SK-N-SH (cell line): ENCODE data around the gene CPLX3.

Experiments
- ELF1 ChIP-seq: IDR thresholded peaks from 2 replicates; pipeline ENCODE4 v1.4.0; 2012
- EZH2phosphoT487 ChIP-seq: fragments of 200-600 bp; sonication (generic); IDR thresholded peaks from 2 replicates; pipeline ENCODE4 v1.6.1; 2017; ENCODE audit warnings: low read depth, mixed run types, mild to moderate bottlenecking, antibody characterized with exemption, moderate library complexity, borderline replicate concordance
- FOSL2 ChIP-seq: IDR thresholded peaks from 2 replicates; pipeline ENCODE4 v1.4.0; 2012; ENCODE audit warnings: low read depth, mild to moderate bottlenecking, moderate library complexity, borderline replicate concordance
- NFIC ChIP-seq: IDR thresholded peaks from 2 replicates; pipeline ENCODE4 v1.4.0; 2012; ENCODE audit warnings: borderline replicate concordance
- POLR2AphosphoS5 ChIP-seq: IDR thresholded peaks from 2 replicates; pipeline ENCODE4 v1.6.1; 2012; ENCODE audit warnings: low read depth, low read length
- RAD21 ChIP-seq: IDR thresholded peaks from 2 replicates; pipeline ENCODE4 v1.6.1; 2012; ENCODE audit warnings: mild to moderate bottlenecking, low read length
- RXRA ChIP-seq: IDR thresholded peaks from 2 replicates; pipeline ENCODE4 v1.4.0; 2012; ENCODE audit warnings: low read depth, mild to moderate bottlenecking, borderline replicate concordance
- TAF1 ChIP-seq: IDR thresholded peaks from 2 replicates; pipeline ENCODE4 v1.6.1; 2012; ENCODE audit warnings: low read depth, mild to moderate bottlenecking, low read length, moderate library complexity, borderline replicate concordance
- YY1 ChIP-seq: IDR thresholded peaks from 2 replicates; pipeline ENCODE4 v1.4.0; 2012; ENCODE audit warnings: low read depth, mild to moderate bottlenecking
- TF ChIP-seq, protein P1 (sequence below): fragments of 200-600 bp; sonication (generic); IDR thresholded peaks from 2 replicates; pipeline ENCODE4 v1.6.1; 2017; ENCODE audit warnings: antibody characterized with exemption, mild to moderate bottlenecking, moderate library complexity
- TF ChIP-seq, protein P2 (sequence below): IDR thresholded peaks from 2 replicates; pipeline ENCODE4 v1.4.0; 2012; ENCODE audit warnings: low read depth, borderline replicate concordance
- TF ChIP-seq, protein P3 (sequence below): IDR thresholded peaks from 2 replicates; pipeline ENCODE4; 2012

DNA sequence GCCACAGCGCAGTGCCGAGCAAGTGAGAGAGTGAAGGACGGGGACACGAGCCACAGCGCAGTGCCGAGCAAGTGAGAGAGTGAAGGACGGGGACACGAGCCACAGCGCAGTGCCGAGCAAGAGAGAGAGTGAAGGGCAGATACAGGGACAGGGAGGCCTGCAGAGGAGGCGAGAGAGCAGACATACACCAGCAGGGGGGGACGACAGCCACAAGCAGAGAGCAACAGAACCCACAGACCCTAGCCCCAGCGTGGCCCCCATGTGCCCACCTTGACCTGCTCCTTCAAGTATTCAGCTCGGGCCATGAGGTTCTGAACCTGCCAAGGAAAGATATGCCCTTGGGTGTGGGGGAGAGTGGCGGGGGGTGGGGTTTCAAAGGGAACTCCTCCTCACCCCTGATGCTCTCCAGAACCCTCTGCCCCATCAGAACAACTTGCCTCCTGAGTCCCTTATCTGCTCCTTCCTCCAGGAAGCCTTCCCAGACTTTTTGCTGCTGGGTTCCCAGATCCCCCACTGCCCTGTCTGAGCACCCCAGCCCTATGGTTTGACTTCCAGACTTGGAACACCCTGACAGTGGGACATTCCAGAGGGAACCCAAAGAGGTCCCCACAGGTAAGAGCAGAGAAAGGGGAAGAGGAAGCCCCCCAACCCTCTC is 11.2 kb downstream of the CPLX3 start:
- TF ChIP-seq, protein P1, sequence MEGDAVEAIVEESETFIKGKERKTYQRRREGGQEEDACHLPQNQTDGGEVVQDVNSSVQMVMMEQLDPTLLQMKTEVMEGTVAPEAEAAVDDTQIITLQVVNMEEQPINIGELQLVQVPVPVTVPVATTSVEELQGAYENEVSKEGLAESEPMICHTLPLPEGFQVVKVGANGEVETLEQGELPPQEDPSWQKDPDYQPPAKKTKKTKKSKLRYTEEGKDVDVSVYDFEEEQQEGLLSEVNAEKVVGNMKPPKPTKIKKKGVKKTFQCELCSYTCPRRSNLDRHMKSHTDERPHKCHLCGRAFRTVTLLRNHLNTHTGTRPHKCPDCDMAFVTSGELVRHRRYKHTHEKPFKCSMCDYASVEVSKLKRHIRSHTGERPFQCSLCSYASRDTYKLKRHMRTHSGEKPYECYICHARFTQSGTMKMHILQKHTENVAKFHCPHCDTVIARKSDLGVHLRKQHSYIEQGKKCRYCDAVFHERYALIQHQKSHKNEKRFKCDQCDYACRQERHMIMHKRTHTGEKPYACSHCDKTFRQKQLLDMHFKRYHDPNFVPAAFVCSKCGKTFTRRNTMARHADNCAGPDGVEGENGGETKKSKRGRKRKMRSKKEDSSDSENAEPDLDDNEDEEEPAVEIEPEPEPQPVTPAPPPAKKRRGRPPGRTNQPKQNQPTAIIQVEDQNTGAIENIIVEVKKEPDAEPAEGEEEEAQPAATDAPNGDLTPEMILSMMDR: no peak
- TF ChIP-seq, protein P2, sequence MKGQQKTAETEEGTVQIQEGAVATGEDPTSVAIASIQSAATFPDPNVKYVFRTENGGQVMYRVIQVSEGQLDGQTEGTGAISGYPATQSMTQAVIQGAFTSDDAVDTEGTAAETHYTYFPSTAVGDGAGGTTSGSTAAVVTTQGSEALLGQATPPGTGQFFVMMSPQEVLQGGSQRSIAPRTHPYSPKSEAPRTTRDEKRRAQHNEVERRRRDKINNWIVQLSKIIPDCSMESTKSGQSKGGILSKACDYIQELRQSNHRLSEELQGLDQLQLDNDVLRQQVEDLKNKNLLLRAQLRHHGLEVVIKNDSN: no peak
- TF ChIP-seq, protein P3, sequence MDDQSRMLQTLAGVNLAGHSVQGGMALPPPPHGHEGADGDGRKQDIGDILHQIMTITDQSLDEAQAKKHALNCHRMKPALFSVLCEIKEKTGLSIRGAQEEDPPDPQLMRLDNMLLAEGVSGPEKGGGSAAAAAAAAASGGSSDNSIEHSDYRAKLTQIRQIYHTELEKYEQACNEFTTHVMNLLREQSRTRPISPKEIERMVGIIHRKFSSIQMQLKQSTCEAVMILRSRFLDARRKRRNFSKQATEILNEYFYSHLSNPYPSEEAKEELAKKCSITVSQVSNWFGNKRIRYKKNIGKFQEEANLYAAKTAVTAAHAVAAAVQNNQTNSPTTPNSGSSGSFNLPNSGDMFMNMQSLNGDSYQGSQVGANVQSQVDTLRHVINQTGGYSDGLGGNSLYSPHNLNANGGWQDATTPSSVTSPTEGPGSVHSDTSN: no peak
- TF ChIP-seq ELF1 (no peak), EZH2phosphoT487 (no peak), POLR2AphosphoS5 (no peak), FOSL2 (no peak), TAF1 (no peak), RXRA (no peak), YY1 (no peak), RAD21 (no peak), NFIC (no peak)
